GM18507 (cell line): Measurements from ENCODE around the gene TBL1X.

Source experiments
- DNase-seq: peaks from one replicate; pipeline ENCODE4 v3.0.0; 2011; ENCODE audit warnings: low read depth; ENCODE audit not compliant: insufficient read length; ENCODE audit errors: extremely low spot score
- FAIRE-seq: peaks from 2 replicates; lab custom pipeline; 2011; peaks lifted over from hg19 to GRCh38; lab: Jason Lieb, UNC

Gene TBL1X

DNA sequence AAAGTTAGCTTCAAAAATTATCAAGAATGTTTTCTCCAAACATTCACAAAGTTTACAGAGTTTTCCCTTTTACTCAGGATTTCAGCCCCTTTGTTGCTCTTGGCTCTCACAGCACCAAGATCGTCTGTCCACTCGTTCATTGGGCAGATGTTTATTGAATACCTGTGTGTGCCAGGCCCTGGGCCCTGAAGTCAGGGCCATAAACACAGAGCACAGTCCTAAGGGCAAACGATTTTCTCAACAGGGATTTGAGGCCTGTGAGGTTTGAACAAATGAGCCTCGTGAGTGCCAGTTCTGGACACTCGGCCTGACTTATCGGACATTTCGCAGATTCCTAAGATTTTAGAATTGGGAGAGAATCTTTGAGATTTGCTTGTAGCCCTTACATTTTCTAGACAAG lies 142.1 kb downstream of the TBL1X start:
- DNase-seq (no peak), FAIRE-seq (no peak)

DNA sequence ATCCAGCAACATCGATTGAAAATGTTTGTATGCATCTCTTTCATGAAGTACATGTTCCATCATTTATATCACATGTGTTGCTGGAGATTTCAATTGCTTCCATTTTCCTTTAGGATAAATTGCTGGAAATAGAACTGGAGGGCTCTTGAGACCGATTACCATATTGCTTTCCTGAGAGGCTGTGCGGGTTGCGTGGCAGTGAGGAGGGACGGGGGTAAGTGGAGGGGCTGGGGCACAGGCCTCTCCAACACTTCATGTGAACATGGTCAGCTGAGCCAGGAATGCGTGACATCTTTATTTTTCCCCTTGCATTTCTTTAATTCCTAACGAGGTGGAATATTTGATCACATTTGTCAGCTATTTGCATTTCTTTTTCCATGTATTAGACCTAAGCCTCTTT lies 144.6 kb downstream of the TBL1X start:
- FAIRE-seq (no peak), DNase-seq (no peak)

DNA sequence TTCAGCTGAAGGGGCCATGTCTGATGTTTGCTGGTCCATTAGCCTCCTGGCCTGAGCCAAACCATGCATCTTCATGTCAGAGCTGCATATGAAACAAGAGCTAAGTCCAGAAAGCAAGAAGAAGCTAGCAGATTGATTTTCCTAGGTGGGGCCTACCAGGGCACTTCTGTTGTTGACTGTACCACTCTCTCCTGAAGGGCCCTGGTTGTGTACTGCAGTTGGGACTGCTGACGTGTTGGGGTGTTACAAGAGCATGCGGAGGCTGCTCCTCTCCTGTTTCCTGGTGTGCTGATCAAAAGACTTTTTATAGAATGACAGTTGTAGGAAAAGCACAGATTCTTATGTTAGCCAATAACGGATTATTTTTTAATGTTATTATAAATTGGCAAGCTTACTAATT lies 145.1 kb downstream of the TBL1X start:
- DNase-seq (no peak), FAIRE-seq (no peak)

DNA sequence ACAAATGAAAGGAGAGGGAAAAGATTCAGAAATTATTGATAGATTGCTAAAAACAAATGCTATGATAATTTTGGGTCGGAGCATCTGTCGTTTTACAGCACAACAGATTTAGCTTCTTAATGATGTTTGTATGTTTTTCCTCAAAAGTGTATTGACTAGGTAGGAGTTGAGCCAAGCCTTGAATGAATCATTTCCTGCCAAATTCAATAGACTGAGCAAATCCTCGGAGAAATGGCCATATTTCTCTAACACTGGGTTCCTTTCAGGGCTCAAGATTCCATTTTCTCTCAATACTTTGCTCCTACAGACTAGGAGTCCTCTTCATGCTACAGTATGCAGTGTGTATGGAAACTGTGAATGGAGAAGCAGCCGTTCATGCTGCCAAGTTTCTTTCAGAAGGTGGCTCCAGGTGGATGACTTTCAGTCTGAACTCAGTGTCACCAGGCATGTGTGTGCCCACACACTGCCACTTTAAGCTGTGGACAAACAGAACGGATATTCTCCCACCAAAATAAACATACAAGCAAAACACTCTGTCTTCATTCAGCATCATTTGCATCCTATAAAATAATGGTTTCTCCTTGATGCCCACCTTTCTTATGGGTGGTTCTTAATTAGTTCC lies 146.0 kb downstream of the TBL1X start:
- FAIRE-seq (no peak), DNase-seq (no peak)

GRCh38 chrX:9611436-9612145 lies 146.7 kb downstream of the TBL1X start:
- DNase-seq = no peak
- no peak for FAIRE-seq

DNA sequence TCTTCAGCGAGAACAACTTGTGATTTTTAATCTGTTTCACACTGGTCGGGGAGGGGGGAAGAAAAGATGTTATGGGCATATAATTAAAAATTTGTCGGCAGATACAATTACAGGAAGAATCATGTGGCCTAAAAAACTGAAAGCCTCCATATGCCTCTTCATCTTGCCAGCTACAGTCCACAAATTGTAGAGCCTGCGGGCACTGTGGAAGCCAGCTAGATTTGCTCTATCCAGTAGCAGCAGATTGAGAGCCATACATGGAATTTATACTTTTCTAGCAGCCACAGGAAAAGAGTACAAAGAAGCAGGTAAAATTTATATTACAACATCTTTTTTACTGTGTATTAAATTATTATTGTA lies 147.3 kb downstream of the TBL1X start:
- FAIRE-seq (no peak), DNase-seq (no peak)

DNA sequence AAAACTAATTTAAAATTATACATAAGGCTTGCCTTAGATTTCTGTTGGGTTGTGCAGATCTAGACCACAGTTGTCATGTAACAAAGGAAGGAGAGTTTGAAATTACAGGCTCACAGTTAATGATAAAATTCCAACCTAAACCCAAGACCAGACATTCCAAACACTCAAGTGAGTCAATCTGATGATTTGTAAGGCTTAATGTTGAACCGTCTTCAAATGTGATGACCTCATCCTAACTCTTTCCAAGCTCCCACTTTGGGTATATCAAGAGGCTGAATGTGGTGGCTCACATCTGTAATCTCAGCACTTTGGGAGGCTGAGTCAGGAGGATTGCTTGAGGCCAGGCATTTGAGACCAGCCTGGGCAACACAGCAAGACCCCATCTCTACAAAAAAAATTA lies 149.2 kb downstream of the TBL1X start:
- FAIRE-seq (no peak), DNase-seq (no peak)

- FAIRE-seq (no peak), DNase-seq (no peak)
Measured at GRCh38 chrX:9619133-9619532, 154.3 kb downstream of the TBL1X start.

DNA sequence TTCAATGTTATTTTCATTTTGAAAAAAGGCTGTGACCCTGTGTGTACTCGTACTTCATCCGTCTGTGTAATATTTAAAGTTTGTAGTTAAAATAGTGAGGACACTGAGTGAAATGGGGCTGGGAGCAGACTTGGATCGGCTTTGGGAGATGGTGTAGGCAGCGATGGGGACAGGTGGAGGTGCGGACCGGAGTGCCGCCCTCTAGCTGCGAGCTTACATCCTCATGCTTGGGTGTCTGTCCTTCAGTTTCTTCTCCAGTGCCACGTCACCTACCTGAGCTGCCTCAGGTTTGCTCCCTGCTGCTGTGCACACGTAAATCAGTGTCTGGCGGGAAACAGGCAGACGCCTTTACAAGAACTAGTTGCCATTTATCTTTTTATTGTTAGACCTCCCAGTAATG lies 154.7 kb downstream of the TBL1X start:
- DNase-seq = no peak
- no peak for FAIRE-seq

GRCh38 chrX:9622128-9622527 lies 157.3 kb downstream of the TBL1X start:
- no peak for FAIRE-seq

DNA sequence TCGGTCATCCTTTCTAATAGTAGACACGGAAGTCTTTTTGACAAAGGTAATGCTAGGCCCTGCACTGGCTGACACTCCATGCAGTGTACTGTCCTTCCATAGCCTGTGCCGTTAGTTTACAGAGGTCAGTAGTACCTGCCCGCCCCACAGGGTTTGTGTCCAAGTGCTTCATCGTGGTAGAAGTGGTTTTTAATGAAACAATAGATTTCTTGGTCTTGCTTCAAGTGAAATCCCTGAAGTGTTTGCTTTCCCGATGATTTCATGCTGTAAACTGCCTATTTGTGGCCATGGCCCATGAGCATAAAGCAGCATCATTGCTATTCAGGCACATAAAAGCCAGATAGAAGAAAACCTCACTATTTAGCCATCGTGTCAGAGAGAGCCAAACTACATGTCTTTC lies 161.5 kb downstream of the TBL1X start:
- no peak for FAIRE-seq
- no peak for DNase-seq

More at GRCh38 chrX:9622128-9622527, 157.3 kb downstream of the TBL1X start:
- no peak for DNase-seq

GRCh38 chrX:9627922-9628321 lies 163.1 kb downstream of the TBL1X start:
- FAIRE-seq (no peak), DNase-seq (no peak)

- DNase-seq = no peak
- FAIRE-seq = no peak
Measured at GRCh38 chrX:9628779-9629493, 164.1 kb downstream of the TBL1X start.

GRCh38 chrX:9634551-9634950 lies 169.7 kb downstream of the TBL1X start:
- no peak for FAIRE-seq
- no peak for DNase-seq

GRCh38 chrX:9635368-9635767 lies 170.5 kb downstream of the TBL1X start:
- FAIRE-seq = no peak

GRCh38 chrX:9635803-9636202 lies 170.9 kb downstream of the TBL1X start:
- DNase-seq = no peak
- FAIRE-seq = no peak

More at GRCh38 chrX:9635368-9635767, 170.5 kb downstream of the TBL1X start:
- no peak for DNase-seq

DNA sequence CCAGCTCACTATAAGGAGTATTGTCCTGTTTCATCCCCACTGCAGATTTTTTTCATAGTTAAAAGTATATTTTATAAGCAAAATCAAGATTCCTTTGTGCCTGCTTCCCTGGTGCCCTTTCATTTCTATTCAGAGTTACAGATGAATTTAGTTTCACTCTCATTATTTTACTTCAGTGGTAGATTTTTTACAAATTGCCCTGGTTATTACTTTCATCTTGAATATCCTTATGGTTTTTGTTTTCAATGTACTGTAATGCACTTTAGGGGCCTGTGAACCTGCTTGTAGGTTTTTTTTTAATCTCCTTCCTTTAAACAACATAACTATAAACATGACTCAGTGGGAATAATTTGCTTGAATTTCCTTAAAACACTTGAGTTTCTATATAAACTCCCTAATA lies 174.0 kb downstream of the TBL1X start:
- DNase-seq = no peak
- peak; percentile 44 for FAIRE-seq

- DNase-seq (no peak), FAIRE-seq (no peak)
Measured at GRCh38 chrX:9642270-9642995, 177.6 kb downstream of the TBL1X start.

GRCh38 chrX:9643807-9644206 lies 178.9 kb downstream of the TBL1X start:
- FAIRE-seq = no peak

DNA sequence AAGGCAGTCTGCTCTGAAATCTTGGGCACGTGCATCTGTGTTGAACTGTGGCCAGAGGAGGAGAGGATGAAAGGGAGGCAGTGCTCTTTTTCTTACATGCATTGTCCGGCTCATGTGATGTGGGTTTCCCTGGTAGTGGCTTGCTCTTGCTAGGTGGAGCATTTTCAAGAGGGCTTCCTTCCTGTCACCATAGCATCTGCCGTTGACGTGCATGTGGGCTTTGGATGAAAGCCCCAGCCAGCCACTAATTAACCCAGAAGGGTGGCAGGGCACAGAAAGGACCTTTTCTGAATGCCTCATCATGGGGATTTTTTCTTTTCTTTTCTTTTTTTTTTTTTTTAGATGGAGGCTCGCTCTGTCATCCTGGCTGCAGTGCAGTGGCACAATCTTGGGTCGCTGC lies 179.5 kb downstream of the TBL1X start:
- FAIRE-seq (peak; percentile 72), DNase-seq (peak; percentile 4)

More at GRCh38 chrX:9643807-9644206, 178.9 kb downstream of the TBL1X start:
- no peak for DNase-seq
